Measurements from ENCODE around the gene RBP5. TPM values are rescaled to one million over a fixed set of nuclear protein-coding genes. Genes with fewer than 3 reads are reported as not detected.

The RBP5 gene
- total RNA-seq, 1 donor from 2014 or later: not detected

DNA sequence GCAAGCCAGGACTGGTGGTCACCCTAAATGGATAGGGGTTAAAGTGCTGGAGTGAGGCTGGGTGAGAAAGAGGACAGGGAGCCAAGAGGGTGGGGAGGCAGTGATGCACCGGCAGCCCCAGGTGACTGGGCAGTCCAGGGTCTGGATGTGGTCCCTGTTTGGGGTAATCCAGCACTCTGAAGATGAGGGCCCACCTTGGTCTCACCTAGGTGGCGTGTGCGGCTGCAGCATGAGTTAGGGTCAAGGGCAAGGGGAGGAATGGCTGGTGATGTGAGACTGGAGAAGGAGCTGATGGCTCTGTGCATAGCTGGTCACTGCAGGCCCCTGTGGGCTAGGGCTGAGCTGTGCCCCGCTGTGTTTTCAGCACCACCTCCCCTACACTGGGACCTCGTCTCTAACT, 18.0 kb downstream of the RBP5 start:
- H3K27me3 Mint-ChIP-seq: no peaks in the 10 kb centered on the region
- H3K9me3 Mint-ChIP-seq: peaks cover 8% of the 10 kb centered on the region
- intact Hi-C loops (cut with micrococcal nuclease): no loop called here
- ChIA-PET POLR2A (interaction anchor here (0.7 to 4.7 kb wide), 3 partner anchors 92 to 166 kb away, joined by 3 to 69 read pairs (median 3); partner anchors contain the start of genes C12orf57, EMG1, LPCAT3 and PHB2), CTCF (interaction anchor here (1.6 to 5.1 kb wide), 4 partner anchors 17 to 241 kb away, joined by 6 to 29 read pairs (median 12); partner anchors contain the start of genes C12orf57, RNU7-1 and SPSB2)
- H3K4me1 Mint-ChIP-seq: peaks cover 29% of the 10 kb centered on the region
- no peak overlapping the region for H3K27ac Mint-ChIP-seq
- H3K36me3 Mint-ChIP-seq (ENCODE audit: low read depth): peaks cover 33% of the 10 kb centered on the region
- TF ChIP-seq, protein P1, sequence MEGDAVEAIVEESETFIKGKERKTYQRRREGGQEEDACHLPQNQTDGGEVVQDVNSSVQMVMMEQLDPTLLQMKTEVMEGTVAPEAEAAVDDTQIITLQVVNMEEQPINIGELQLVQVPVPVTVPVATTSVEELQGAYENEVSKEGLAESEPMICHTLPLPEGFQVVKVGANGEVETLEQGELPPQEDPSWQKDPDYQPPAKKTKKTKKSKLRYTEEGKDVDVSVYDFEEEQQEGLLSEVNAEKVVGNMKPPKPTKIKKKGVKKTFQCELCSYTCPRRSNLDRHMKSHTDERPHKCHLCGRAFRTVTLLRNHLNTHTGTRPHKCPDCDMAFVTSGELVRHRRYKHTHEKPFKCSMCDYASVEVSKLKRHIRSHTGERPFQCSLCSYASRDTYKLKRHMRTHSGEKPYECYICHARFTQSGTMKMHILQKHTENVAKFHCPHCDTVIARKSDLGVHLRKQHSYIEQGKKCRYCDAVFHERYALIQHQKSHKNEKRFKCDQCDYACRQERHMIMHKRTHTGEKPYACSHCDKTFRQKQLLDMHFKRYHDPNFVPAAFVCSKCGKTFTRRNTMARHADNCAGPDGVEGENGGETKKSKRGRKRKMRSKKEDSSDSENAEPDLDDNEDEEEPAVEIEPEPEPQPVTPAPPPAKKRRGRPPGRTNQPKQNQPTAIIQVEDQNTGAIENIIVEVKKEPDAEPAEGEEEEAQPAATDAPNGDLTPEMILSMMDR (IDR thresholded peaks at IDR 0.05): no peak
- no peak for DNase-seq
- ATAC-seq (ENCODE audit: low read depth): no peak
- H3K4me3 Mint-ChIP-seq: no peak overlapping the region

DNA sequence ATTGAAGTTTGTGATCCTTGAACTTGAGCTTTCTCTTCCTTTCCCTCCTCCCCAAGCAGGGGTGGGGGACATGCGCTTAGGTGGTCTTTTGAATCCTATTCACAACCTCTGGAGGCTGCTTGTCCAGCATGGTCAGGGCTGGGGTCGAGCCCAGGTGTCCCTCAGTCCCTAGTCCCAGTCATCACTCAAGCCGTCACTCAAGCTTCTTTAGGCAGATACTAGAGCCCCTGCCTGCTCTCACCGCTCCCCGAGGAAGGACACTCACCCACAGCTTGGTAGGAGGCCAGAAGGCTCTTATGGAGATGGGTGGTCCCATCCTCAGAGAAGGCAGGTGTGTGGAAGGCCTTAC, 19.1 kb downstream of the RBP5 start:
- intact Hi-C loops (cut with micrococcal nuclease): loop anchor here (1.0 to 5.0 kb wide), 8 partner anchors 21 to 357 kb away; partner anchors contain the start of genes C12orf57, CDCA3, CLSTN3 and EMG1
- no peak for DNase-seq
- TF ChIP-seq, protein P1 (IDR thresholded peaks at IDR 0.05): no peak
- no peak for ATAC-seq (ENCODE audit: low read depth)
- H3K9me3 Mint-ChIP-seq: peaks cover 11% of the 10 kb centered on the region
- H3K27me3 Mint-ChIP-seq: no peaks in the 10 kb centered on the region
- ChIA-PET POLR2A (interaction anchor here (0.8 to 4.7 kb wide), 4 partner anchors 16 to 257 kb away, joined by 3 to 69 read pairs (median 10); partner anchors contain the start of genes C12orf57, CDCA3, RNU7-1 and SPSB2), CTCF (interaction anchor here (0.6 to 5.1 kb wide), 5 partner anchors 10 to 918 kb away, joined by 3 to 29 read pairs (median 18); partner anchors contain the start of genes C12orf57, RNU7-1 and SPSB2)
- peak overlapping the region; percentile 92 for H3K4me3 Mint-ChIP-seq
- peak overlapping the region; percentile 94 for H3K27ac Mint-ChIP-seq
- H3K36me3 Mint-ChIP-seq (ENCODE audit: low read depth): peaks cover 30% of the 10 kb centered on the region
- peaks cover 29% of the 10 kb centered on the region for H3K4me1 Mint-ChIP-seq

DNA sequence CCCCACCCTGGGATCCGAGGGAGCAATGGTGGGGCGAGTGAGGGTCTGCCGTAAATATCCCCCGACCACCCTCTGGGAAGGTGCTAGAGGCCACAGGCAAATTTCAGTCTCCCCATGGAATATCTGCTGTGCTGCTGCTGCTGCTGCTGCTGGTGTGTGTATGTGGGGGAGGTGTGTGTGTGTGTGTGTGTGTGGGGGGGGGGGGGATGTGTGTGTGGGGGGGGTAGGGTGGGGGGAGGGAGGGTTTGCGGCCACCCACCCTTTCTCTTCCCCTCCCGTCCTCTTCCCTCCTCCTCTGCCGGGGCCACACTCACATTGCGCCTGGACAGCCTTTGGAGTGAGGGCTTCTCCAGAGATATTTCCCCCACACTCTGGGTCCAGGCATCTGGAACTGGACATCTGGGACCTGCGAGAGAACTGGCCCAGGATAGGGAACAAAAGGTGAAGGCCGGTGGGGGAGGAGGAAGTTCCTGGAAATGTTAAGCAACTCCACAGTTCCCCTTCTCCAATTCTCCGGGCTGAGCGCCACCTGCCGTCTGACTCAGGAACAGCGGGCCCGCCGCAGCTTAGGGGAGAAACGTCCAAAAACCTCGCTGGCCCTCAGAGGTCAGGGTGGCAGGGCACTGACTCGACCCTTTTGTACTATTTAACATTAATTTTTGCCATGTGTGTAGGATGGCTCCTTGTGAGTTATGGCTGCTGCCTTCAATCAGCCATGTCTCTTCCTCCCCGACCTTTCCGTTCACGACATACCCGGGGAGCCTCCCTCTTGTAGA, 19.7 kb downstream of the RBP5 start, which contains the start of gene C1RL:
Gene C1RL, minus strand, starts transcription at position 419 of the 776 bp plus-strand sequence. Its CDS starts 34 bp downstream, at position 385.
- ATAC-seq (ENCODE audit: low read depth): peak; percentile 53
- intact Hi-C loops (cut with micrococcal nuclease): loop anchor here (1.0 to 5.0 kb wide), 10 partner anchors 17 to 356 kb away; partner anchors contain the start of genes C12orf57, C1R, CDCA3 and CLSTN3
- POLR2A ChIA-PET: interaction anchor here (0.6 to 4.7 kb wide), 14 partner anchors 13 to 391 kb away, joined by 3 to 69 read pairs (median 4); partner anchors contain the start of genes C12orf57, CDCA3, EMG1 and MLF2
- DNase-seq: peak; percentile 83
- peak within 1 kb of the TSS; percentile 94 for H3K27ac Mint-ChIP-seq
- H3K27me3 Mint-ChIP-seq: no peaks in the 10 kb centered on the region
- peaks cover 11% of the 10 kb centered on the region for H3K9me3 Mint-ChIP-seq
- peaks cover 29% of the 10 kb centered on the region for H3K4me1 Mint-ChIP-seq
- H3K36me3 Mint-ChIP-seq (ENCODE audit: low read depth): peaks cover 26% of the 10 kb centered on the region
- CTCF ChIA-PET: interaction anchor here (0.6 to 5.1 kb wide), 12 partner anchors 9 to 918 kb away, joined by 3 to 29 read pairs (median 4); partner anchors contain the start of genes C12orf57, RNU7-1 and SPSB2
- peak within 1 kb of the TSS; percentile 92 for H3K4me3 Mint-ChIP-seq
- TF ChIP-seq, protein P1 (IDR thresholded peaks at IDR 0.05): peak; percentile 58

DNA sequence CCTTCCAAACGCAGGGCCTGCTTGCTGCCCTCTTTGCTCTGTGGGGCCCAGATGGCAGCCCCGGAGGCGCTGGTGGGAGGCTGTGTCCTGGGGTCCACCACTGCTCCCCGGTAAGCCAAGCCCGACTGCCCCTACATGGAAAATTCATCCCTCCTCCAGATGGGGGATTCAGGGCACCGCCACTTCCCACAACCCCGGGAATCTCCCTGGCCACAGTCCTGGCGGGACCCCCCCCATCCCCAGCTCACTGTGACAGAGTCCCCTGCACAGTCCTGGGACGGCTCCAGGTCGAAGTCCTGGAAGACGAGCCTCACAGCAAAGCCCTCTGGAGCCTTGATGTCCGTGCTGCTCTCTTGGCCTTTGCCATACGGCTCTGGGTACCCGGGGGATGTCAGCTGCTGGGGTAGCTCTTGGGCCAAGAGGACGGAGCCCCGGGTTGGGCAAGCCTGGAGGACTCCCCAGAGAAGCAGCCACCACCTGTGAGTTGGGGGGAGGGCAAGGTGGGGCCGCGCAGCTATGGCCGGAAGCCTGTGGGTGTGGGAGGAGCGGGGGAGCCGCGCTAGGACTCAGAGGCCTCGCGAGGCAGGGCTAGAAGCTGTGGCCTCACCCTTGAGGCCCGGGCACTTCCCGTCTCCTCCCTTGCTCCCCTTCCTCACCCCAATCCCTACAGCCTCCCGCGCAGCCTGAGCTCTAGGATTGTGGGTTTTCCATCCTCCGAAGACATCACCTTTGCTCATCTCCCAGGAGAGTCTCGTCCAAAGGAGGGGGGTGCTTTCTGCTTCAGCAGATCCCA, 20.5 kb downstream of the RBP5 start:
- ChIA-PET POLR2A (interaction anchor here (0.6 to 4.7 kb wide), 16 partner anchors 14 to 532 kb away, joined by 3 to 69 read pairs (median 4); partner anchors contain the start of genes C12orf57, CDCA3, EMG1 and MLF2), CTCF (interaction anchor here (0.6 to 5.1 kb wide), 14 partner anchors 10 to 537 kb away, joined by 3 to 29 read pairs (median 4); partner anchors contain the start of genes C12orf57, RNU7-1 and SPSB2)
- ATAC-seq (ENCODE audit: low read depth) (peak; percentile 92), DNase-seq (peak; percentile 57)
- intact Hi-C loops (cut with micrococcal nuclease): loop anchor here (1.0 to 5.0 kb wide), 5 partner anchors 16 to 355 kb away; partner anchors contain the start of genes C1R, CDCA3, CLSTN3 and LPCAT3
- Mint-ChIP-seq H3K36me3 (ENCODE audit: low read depth) (peaks cover 32% of the 10 kb centered on the region), H3K9me3 (peaks cover 11% of the 10 kb centered on the region), H3K4me1 (peaks cover 26% of the 10 kb centered on the region), H3K4me3 (peak overlapping the region; percentile 92), H3K27me3 (no peaks in the 10 kb centered on the region), H3K27ac (peak overlapping the region; percentile 94)
- TF ChIP-seq, protein P1 (IDR thresholded peaks at IDR 0.05): no peak

Measured in activated B cell treated with CpG ODN at 0.5 μM for 24 hours (primary cell).